Chondrocyte (in vitro differentiated cells): ENCODE data around the gene NPHP4. TPM values are rescaled to one million over a fixed set of nuclear protein-coding genes. Genes with fewer than 3 reads are reported as not detected.

ENCODE experiments used
- DNase-seq: peaks from one replicate; pipeline ENCODE4 v3.0.0; 2021; ENCODE audit warnings: mixed read lengths, low spot score
- H3K27ac Mint-ChIP-seq: one replicate; pipeline ENCODE4 v1.8.0; 2021; ENCODE audit warnings: mild to moderate bottlenecking, moderate library complexity, mixed read lengths; ENCODE audit not compliant: unreplicated experiment
- H3K27me3 Mint-ChIP-seq: 2 replicates; pipeline ENCODE4 v1.8.0; 2021; ENCODE audit warnings: low read depth, mixed read lengths
- H3K36me3 Mint-ChIP-seq: 2 replicates; pipeline ENCODE4 v1.8.0; 2021; ENCODE audit warnings: low read depth, mixed read lengths
- H3K4me1 Mint-ChIP-seq: 2 replicates; pipeline ENCODE4 v1.8.0; 2021; ENCODE audit warnings: low read depth, mild to moderate bottlenecking, mixed read lengths
- H3K4me3 Mint-ChIP-seq: one replicate; pipeline ENCODE4 v1.8.0; 2021; ENCODE audit warnings: mild to moderate bottlenecking, moderate library complexity, mixed read lengths; ENCODE audit not compliant: unreplicated experiment
- H3K9me3 Mint-ChIP-seq: 2 replicates; pipeline ENCODE4 v1.8.0; 2021; ENCODE audit warnings: low read depth, mixed read lengths
- total RNA-seq: library from RNA; stranded (reverse); gene quantifications from 3 replicates; pipeline ENCODE4 v1.2.1, GENCODE V29; 2021
- TF ChIP-seq, protein P1 (sequence below): fragments of 200-600 bp; sonication (generic); IDR thresholded peaks from 2 replicates; pipeline ENCODE4 v1.5.0; 2021; ENCODE audit warnings: antibody characterized with exemption, mild to moderate bottlenecking, moderate library complexity

The NPHP4 gene
- total RNA-seq, 1 donor from 2014 or later: 8.7 TPM

DNA sequence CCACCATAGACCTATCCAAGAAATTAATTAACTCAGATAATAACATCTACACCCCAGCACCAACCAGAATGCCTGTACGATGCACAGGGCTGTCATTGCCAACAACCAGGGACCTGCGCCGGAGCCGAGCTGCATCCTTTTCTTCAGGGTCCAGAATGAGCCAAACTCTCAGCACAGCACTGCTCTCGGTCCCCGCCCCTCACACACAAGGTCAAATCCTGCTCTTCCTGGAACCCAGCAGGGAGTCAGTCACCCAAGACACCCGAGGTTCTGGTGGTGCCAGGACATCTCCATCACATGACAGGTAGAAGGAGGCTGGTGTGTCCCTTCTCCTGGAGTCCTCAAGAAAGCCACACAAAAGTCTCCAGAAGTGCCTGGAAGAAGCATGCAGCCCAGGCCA is 31.9 kb downstream of the NPHP4 start:
- TF ChIP-seq, protein P1, sequence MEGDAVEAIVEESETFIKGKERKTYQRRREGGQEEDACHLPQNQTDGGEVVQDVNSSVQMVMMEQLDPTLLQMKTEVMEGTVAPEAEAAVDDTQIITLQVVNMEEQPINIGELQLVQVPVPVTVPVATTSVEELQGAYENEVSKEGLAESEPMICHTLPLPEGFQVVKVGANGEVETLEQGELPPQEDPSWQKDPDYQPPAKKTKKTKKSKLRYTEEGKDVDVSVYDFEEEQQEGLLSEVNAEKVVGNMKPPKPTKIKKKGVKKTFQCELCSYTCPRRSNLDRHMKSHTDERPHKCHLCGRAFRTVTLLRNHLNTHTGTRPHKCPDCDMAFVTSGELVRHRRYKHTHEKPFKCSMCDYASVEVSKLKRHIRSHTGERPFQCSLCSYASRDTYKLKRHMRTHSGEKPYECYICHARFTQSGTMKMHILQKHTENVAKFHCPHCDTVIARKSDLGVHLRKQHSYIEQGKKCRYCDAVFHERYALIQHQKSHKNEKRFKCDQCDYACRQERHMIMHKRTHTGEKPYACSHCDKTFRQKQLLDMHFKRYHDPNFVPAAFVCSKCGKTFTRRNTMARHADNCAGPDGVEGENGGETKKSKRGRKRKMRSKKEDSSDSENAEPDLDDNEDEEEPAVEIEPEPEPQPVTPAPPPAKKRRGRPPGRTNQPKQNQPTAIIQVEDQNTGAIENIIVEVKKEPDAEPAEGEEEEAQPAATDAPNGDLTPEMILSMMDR: no peak
- Mint-ChIP-seq H3K9me3 (no peaks in the 10 kb centered on the region), H3K36me3 (peaks cover 29% of the 10 kb centered on the region), H3K4me3 (no peak overlapping the region), H3K4me1 (no peaks in the 10 kb centered on the region), H3K27ac (no peak overlapping the region), H3K27me3 (no peaks in the 10 kb centered on the region)
- no peak for DNase-seq

DNA sequence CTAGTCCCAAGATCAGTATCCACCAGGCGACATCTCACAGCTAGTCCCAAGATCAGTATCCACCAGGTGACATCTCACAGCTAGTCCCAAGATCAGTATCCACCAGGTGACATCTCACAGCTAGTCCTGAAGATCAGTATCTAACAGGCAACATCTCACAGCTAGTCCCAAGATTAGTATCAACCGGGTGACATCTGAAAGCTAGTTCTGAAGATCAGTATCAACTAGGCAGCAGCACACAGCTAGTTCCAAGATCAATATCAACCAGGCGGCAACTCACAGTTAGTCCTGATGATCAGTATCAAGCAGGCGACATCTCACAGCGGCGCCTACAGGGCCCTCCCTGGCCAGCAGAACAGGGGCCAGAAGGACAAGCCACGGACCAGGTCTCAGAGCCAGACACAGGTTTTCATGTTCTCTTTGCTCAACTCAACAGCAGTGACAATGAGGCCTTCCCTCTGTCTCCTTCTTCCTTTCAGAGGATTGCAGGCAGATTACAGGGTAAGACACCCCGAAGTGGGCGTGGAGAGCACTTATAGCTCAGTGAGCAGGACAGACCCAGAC is 32.5 kb downstream of the NPHP4 start:
- TF ChIP-seq, protein P1: no peak
- H3K36me3 Mint-ChIP-seq: peaks cover 30% of the 10 kb centered on the region
- no peak overlapping the region for H3K4me3 Mint-ChIP-seq
- no peaks in the 10 kb centered on the region for H3K4me1 Mint-ChIP-seq
- H3K9me3 Mint-ChIP-seq: no peaks in the 10 kb centered on the region
- DNase-seq: no peak
- no peak overlapping the region for H3K27ac Mint-ChIP-seq
- H3K27me3 Mint-ChIP-seq: no peaks in the 10 kb centered on the region

DNA sequence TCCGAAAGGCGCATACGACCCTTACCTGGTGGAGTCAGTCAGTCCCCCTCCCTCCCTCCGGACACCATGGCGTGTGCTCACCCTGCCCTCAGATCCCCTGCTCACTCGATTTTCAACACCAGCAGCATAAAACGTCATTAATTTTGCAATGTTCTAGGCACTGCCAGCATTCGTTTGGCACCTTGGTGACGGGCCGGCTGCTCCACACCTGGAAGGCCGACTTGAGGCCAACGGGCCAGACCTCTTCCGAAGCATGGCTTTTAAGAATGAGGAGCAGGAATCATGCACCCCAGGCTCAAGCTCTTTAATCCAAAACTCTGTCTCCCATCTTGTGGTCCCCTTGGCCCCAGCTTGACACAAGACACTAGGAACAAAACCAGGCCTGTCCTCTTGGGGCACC is 33.1 kb downstream of the NPHP4 start:
- Mint-ChIP-seq H3K36me3 (peaks cover 33% of the 10 kb centered on the region), H3K27ac (no peak overlapping the region), H3K4me1 (no peaks in the 10 kb centered on the region), H3K27me3 (no peaks in the 10 kb centered on the region), H3K4me3 (no peak overlapping the region), H3K9me3 (no peaks in the 10 kb centered on the region)
- TF ChIP-seq, protein P1: no peak
- no peak for DNase-seq

DNA sequence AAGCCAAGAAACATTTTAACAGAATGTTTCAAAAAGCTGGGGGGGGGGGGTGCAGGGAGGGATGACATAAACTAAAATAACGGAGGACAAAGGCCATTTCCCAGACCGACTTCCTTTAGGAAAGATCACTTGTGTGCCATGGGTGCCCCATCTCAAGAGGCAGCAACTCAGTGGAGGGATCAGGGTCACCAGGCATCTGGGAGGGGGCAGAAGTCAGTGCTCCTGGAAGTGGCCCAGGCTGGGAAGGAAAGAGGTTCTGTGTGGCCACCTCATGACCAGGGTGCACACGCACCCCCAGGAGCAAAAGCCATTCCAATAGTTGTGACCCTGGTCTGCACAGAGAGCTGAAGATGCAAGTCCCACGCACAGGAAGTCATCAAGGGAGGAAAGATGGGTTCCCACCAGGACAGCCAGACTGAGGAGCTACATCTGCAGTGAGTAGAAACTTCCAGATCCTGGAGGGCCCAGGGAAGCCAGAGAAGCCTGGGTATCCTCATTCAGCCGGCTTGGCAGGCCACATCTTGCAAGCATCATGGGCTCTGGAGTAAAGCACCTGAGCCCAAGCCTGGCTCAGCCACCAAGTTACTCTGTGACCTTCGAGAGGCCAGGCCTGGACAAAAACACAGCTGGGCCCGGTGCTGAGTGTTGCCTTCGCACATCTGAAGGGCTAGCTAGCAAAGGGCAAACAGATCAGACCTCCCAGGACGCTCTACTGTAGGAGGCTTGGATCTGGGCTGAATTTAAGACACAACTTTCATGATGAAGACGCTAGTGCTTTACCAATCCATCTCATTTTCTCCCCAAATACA is 36.0 kb downstream of the NPHP4 start:
- Mint-ChIP-seq H3K27ac (no peak overlapping the region), H3K4me3 (no peak overlapping the region), H3K36me3 (peaks cover 30% of the 10 kb centered on the region), H3K27me3 (no peaks in the 10 kb centered on the region), H3K4me1 (no peaks in the 10 kb centered on the region), H3K9me3 (no peaks in the 10 kb centered on the region)
- TF ChIP-seq, protein P1: no peak
- no peak for DNase-seq

DNA sequence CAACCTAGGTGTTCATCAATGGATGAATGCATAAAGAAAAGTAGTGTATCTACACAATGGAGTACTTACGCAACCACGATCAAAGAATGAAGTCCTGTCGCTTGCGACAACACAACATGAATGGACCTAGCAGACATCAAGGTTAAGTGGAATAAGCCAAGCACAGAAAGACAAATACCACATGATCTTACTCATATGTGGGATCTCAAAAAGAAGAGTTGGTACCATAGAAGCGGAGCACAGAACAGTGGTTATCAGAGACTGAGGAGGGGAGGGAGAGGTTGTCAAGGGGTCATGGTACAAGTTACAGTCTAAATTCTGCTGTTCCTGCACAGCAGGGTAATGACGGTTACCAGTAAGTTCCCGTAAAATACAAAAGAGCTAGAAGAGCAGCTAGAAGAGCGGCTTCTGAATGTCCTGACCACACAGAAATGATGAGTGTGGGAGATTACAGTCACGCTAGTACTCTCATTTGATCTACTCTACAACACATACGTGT is 36.7 kb downstream of the NPHP4 start:
- Mint-ChIP-seq H3K36me3 (peaks cover 28% of the 10 kb centered on the region), H3K27ac (no peak overlapping the region), H3K4me3 (no peak overlapping the region), H3K4me1 (no peaks in the 10 kb centered on the region), H3K9me3 (no peaks in the 10 kb centered on the region), H3K27me3 (no peaks in the 10 kb centered on the region)
- DNase-seq: no peak
- TF ChIP-seq, protein P1: no peak
